GM10266 (cell line): Measurements from ENCODE around the gene BLOC1S2.

Source experiments
- DNase-seq: peaks from one replicate; pipeline ENCODE4 v3.0.0; 2012; ENCODE audit errors: extremely low spot score
- TF ChIP-seq, protein P1 (sequence below): IDR thresholded peaks from 2 replicates; pipeline ENCODE4 v1.5.1; 2012; ENCODE audit warnings: mild to moderate bottlenecking, low read depth; ENCODE audit not compliant: control insufficient read depth, insufficient read depth; ENCODE audit errors: missing control alignments

The BLOC1S2 gene

DNA sequence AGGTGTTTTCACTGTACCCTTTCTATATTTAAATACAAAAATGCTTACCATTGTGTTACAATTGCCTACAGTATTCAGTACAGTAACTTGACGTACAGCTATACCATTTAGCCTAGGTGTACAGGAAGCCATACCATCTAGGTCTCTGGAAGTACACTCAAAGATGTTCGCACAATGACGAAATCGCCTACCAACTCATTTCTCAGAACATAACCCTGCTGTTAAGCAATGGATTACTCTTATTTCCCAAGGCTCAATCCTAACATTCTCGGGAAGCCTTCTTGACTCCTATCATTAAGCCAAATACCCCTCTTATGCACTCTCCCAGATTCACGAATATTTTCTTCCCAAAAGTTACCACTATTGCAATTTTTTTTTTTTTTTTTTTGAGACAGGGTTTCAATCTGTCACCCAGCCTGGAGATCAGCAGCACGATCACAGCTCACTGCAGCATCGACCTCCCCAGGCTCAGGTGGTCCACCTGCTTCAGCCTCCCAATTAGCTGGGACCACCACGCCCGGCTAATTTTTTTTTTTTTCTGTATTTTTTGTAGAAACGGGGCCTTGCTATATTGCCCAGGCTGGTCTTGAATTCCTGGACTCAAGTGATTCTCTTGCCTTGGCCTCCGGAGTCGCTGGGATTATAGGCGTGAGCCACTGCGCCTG is 20.5 kb downstream of the BLOC1S2 start:
- no peak for DNase-seq
- TF ChIP-seq, protein P1, sequence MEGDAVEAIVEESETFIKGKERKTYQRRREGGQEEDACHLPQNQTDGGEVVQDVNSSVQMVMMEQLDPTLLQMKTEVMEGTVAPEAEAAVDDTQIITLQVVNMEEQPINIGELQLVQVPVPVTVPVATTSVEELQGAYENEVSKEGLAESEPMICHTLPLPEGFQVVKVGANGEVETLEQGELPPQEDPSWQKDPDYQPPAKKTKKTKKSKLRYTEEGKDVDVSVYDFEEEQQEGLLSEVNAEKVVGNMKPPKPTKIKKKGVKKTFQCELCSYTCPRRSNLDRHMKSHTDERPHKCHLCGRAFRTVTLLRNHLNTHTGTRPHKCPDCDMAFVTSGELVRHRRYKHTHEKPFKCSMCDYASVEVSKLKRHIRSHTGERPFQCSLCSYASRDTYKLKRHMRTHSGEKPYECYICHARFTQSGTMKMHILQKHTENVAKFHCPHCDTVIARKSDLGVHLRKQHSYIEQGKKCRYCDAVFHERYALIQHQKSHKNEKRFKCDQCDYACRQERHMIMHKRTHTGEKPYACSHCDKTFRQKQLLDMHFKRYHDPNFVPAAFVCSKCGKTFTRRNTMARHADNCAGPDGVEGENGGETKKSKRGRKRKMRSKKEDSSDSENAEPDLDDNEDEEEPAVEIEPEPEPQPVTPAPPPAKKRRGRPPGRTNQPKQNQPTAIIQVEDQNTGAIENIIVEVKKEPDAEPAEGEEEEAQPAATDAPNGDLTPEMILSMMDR: no peak

DNA sequence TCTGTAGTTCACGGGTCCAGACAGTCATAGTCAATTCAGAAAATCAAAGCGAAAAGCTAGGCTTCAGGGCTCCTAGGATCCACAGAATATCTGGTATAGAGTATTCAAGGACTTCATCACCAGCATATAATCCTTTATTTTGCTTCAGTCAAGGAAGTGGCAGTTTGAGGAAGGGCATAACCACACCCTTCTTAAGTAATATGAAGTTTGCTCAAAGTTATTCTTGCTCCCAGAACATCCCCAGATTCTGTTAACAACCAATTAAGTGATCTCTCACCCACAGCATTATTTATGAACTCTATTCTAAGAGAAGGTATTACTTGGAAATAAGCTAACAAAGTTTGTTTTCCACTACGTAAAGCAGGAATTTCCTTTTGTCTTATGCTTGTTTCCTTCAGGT is 32.3 kb downstream of the BLOC1S2 start:
- DNase-seq: no peak
- TF ChIP-seq, protein P1: no peak

DNA sequence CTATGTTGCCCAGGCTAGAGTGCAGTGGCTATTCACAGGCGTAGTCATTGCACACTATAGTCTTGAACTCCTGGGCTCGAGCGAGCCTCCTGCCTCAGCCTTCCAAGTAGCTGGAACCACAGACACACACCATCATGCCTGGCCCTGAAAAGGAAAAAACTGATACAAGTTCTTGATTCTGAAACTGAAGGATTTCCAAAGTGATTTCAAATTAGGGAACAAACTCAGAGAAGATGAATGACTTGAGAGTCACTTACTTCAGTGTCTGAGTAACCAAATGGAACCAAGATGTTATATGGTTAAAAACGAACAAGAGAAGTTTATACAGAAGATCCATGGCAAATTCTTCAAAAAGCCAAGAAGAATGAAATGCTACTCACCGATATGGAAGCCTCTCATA is 33.4 kb downstream of the BLOC1S2 start:
- TF ChIP-seq, protein P1: no peak
- no peak for DNase-seq

DNA sequence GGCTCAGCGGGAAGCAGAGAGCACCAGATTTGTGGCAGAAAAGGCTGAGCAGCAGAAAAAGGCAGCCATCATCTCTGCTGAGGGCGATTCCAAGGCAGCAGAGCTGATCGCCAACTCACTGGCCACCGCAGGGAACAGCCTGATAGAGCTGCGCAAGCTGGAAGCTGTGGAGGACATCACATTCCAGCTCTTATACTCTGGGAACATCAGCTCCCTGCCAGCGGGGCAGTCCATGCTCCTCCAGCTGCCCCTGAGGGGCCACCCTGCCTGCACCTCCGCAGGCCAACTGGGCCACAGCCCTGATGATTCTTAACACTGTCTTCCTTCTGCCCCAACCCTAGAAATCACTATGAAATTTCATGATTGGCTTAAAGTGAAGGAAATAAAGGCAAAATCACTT is 37.7 kb downstream of the BLOC1S2 start:
- TF ChIP-seq, protein P1: no peak
- no peak for DNase-seq

DNA sequence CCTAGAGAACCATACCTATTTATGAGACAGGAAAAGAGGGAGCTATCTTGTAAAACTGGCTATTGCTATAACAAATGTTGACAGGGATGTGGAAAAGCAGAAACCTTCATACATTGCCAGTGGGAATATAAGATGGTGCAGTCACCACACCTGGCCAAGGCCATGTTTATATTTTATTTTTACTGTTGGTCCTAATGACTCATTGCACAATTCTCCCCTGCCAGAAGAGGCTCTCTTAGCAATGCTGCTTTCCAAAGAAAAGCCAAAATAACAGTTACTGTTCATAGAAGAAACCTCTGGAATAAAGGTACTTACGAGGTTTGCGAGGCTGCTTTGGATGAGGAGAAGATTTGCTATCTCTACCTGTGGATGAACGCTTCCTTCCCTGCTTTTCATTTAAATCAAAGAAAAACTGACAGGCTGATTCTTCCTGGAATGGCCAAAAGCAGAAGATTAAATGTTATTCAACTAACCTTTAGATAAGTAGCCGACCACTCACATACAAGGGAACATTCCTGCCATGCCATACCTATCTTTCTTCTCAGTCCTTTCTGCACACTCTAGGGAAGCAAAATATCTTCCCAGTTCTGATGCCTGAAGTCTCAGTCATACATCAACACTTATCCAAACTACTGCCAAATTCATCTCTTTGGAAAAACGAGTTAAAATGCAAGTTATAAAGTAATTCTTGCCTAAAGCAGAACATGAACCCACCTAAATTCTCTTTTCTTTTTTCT is 40.8 kb downstream of the BLOC1S2 start:
- DNase-seq: no peak
- TF ChIP-seq, protein P1: no peak

DNA sequence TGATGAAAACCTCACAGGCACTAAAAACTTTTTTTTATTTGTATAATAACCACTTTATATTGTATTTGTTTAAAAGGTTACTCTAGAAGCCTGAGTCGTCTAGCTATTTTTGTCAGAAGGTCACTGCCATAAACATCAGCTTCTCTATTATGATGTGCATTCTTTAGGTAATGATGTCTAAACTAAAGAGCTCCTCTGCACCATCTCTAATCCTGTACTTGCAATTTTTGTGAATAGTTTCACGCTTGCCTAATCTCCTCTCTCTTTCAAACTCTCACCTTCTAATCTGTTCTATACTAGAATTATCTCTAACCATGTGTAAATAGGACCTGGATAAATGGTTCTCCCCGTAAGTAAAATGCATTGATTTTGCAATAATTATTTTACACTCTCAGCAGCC is 46.6 kb downstream of the BLOC1S2 start:
- DNase-seq: no peak
- TF ChIP-seq, protein P1: no peak

DNA sequence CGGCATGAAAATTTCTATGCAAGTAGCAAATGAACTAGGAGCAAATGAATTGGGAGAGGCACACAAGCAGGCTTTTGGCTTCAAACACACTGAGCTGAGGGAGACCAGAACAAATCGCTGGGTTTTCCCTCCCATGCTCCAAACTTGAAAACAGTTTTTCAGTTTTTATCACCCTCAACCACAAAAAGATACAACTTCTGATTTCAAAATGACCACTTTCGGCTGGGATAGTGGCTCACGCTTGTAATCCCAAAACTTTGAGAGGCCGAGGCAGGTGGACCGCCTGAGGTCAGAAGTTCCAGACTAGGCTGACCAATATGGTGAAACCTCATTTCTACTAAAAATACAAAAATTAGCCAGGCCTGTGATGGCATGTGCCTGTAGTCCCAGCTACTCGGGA is 48.1 kb downstream of the BLOC1S2 start:
- DNase-seq: peak; percentile 38
- TF ChIP-seq, protein P1: no peak
